ENCODE measurements around the gene SLC9A9. TPM values are rescaled to one million over a fixed set of nuclear protein-coding genes. Genes with fewer than 3 reads are reported as not detected.
"Not testable (repeated sequence)": the region's sequence is repeated elsewhere in the genome, so short reads cannot be mapped to it uniquely, and the experiment has no call there.

Gene SLC9A9
- total RNA-seq, 4 donors from 2014 or later: 1.1 to 15.9 (median 9.7) TPM

GRCh38 chr3:143881095-143881494 lies 32.8 kb upstream of the SLC9A9 start:
- Histone ChIP-seq H3K4me3 (no peak overlapping the region), H3K27ac (no peak overlapping the region), H3K27me3 (no peaks in the 10 kb centered on the region), H3K4me1 (no peaks in the 10 kb centered on the region), H3K9me3 (no peaks in the 10 kb centered on the region), H3K36me3 (no peaks in the 10 kb centered on the region)
- intact Hi-C loops (cut with DNase I; ENCODE audit: low total_unique reads): no loop called here
- TF ChIP-seq EP300 (IDR thresholded peaks at IDR 0.05; ENCODE audit: low read depth) (no peak), CTCF (IDR thresholded peaks at IDR 0.05) (no peak), POLR2A (IDR thresholded peaks at IDR 0.05) (no peak), POLR2AphosphoS5 (IDR thresholded peaks at IDR 0.05) (no peak)
- 50 to 90% methylated on average over 2 to 3 of the region's 3 CpGs for WGBS, 2 donors (ENCODE audit: low coverage in 1 of 2)
- no peak for DNase-seq
- in situ Hi-C loops (cut with MboI; ENCODE audit: low pct_ligation_motif_present in 1 of 4, low pct_unique_long_range_greater_than_20kb in 1 of 4, low sequenced_read_pairs in 3 of 4): no loop called here

GRCh38 chr3:143875546-143875945 lies 27.3 kb upstream of the SLC9A9 start:
- no peak for DNase-seq
- Histone ChIP-seq H3K36me3 (no peaks in the 10 kb centered on the region), H3K9me3 (no peaks in the 10 kb centered on the region), H3K27me3 (no peaks in the 10 kb centered on the region), H3K4me3 (no peak overlapping the region), H3K27ac (no peak overlapping the region), H3K4me1 (no peaks in the 10 kb centered on the region)
- in situ Hi-C loops (cut with MboI; ENCODE audit: low pct_ligation_motif_present in 1 of 4, low pct_unique_long_range_greater_than_20kb in 1 of 4, low sequenced_read_pairs in 3 of 4): no loop called here
- intact Hi-C loops (cut with DNase I; ENCODE audit: low total_unique reads): no loop called here
- no peak for TF ChIP-seq POLR2AphosphoS5 (IDR thresholded peaks at IDR 0.05)
- no peak for TF ChIP-seq POLR2A (IDR thresholded peaks at IDR 0.05)
- no peak for TF ChIP-seq CTCF (IDR thresholded peaks at IDR 0.05)
- no peak for TF ChIP-seq EP300 (IDR thresholded peaks at IDR 0.05; ENCODE audit: low read depth)

- H3K27ac ChIP-seq; intact Hi-C loops (cut with DNase I; ENCODE audit: low total_unique reads); DNase-seq; in situ Hi-C loops (cut with MboI; ENCODE audit: low pct_ligation_motif_present in 1 of 4, low pct_unique_long_range_greater_than_20kb in 1 of 4, low sequenced_read_pairs in 3 of 4); H3K27me3 ChIP-seq; H3K9me3 ChIP-seq; H3K4me1 ChIP-seq; H3K36me3 ChIP-seq; H3K4me3 ChIP-seq: not testable (repeated sequence)
- 92 to 100% methylated on average over 1 to 5 of the region's 5 CpGs for WGBS, 2 donors (ENCODE audit: low coverage in 1 of 2)
These were observed 25.3 kb upstream of the SLC9A9 start for GRCh38 chr3:143873553-143873952.

- intact Hi-C loops (cut with DNase I; ENCODE audit: low total_unique reads) (no loop called here), in situ Hi-C loops (cut with MboI; ENCODE audit: low pct_ligation_motif_present in 1 of 4, low pct_unique_long_range_greater_than_20kb in 1 of 4, low sequenced_read_pairs in 3 of 4) (no loop called here)
- no peak overlapping the region for H3K27ac ChIP-seq
- no peaks in the 10 kb centered on the region for H3K4me1 ChIP-seq
- WGBS, 2 donors (ENCODE audit: low coverage in 1 of 2): 82 to 100% methylated on average over 1 of the region's 1 CpG
- H3K9me3 ChIP-seq: no peaks in the 10 kb centered on the region
- no peak for DNase-seq
- TF ChIP-seq EP300 (IDR thresholded peaks at IDR 0.05; ENCODE audit: low read depth) (no peak), POLR2A (IDR thresholded peaks at IDR 0.05) (no peak), POLR2AphosphoS5 (IDR thresholded peaks at IDR 0.05) (no peak), CTCF (IDR thresholded peaks at IDR 0.05) (no peak)
- no peak overlapping the region for H3K4me3 ChIP-seq
- no peaks in the 10 kb centered on the region for H3K27me3 ChIP-seq
- no peaks in the 10 kb centered on the region for H3K36me3 ChIP-seq
These were observed 17.0 kb upstream of the SLC9A9 start for GRCh38 chr3:143865302-143865701.

GRCh38 chr3:143859465-143860203 lies 11.4 kb upstream of the SLC9A9 start:
- DNase-seq: no peak
- intact Hi-C loops (cut with DNase I; ENCODE audit: low total_unique reads) (no loop called here), in situ Hi-C loops (cut with MboI; ENCODE audit: low pct_ligation_motif_present in 1 of 4, low pct_unique_long_range_greater_than_20kb in 1 of 4, low sequenced_read_pairs in 3 of 4) (no loop called here)
- WGBS, 2 donors (ENCODE audit: low coverage in 1 of 2): 93 to 96% methylated on average over 3 of the region's 3 CpGs
- TF ChIP-seq POLR2A (IDR thresholded peaks at IDR 0.05) (no peak), CTCF (IDR thresholded peaks at IDR 0.05) (no peak)
- H3K27me3 ChIP-seq: no peaks in the 10 kb centered on the region
- H3K36me3 ChIP-seq: no peaks in the 10 kb centered on the region
- no peak overlapping the region for H3K27ac ChIP-seq
- H3K9me3 ChIP-seq: no peaks in the 10 kb centered on the region
- no peaks in the 10 kb centered on the region for H3K4me1 ChIP-seq
- H3K4me3 ChIP-seq: no peak overlapping the region

All from transverse colon (tissue), 4 donors.